K562 (cell line): ENCODE data around the gene PRSS21. TPM values are rescaled to one million over a fixed set of nuclear protein-coding genes. Genes with fewer than 3 reads are reported as not detected.

Experiments
- ATAC-seq: fragments of 200-7000 bp; cut with Tn5 transposase; 3 replicates; pipeline ENCODE4 v1.9.1; 2020; ENCODE audit warnings: moderate library complexity
- BruUV-seq: library from RNA; stranded (reverse); fragments of 400-500 nt; replicated peaks from 2 replicates; lab custom pipeline; 2021; lab: Mats Ljungman, UMichigan
- CTCF ChIA-PET: fragments of 300-600 bp; formaldehyde crosslinking; extraction: SDS; loops from one replicate; lab custom pipeline; 2021; ENCODE audit warnings: low intra/inter-chr PET ratio; lab: Yijun Ruan, JAX
- POLR2A ChIA-PET: fragments of 300-600, 350-650 bp; sonication (Branson Sonifier 250); formaldehyde crosslinking; extraction: SDS; loops from one replicate; lab custom pipeline; 2021; ENCODE audit warnings: antibody characterized with exemption, inconsistent platforms; lab: Yijun Ruan, JAX
- DNase-seq, 4 experiments: peaks; one replicate each; pipeline versions ENCODE4 v3.0.0 to v3.0.0-alpha.2; 2011 to 2018; ENCODE audit warnings: low spot score in 3 of 4, mixed read lengths in 3 of 4; ENCODE audit errors: extremely low read depth in 1 of 4
- FAIRE-seq: peaks from 2 replicates; lab custom pipeline; 2011; peaks lifted over from hg19 to GRCh38; lab: Jason Lieb, UNC
- H2AFZ ChIP-seq: 2 replicates; pipeline ENCODE4 v1.6.0; 2011; ENCODE audit warnings: low read depth, low read length, control low read depth, inconsistent platforms
- H3K27ac ChIP-seq: fragments of 200-600 bp; 3 replicates; pipeline ENCODE4 v1.8.0; 2011; ENCODE audit warnings: low read depth, mild to moderate bottlenecking, control low read depth, inconsistent platforms, low read length, moderate library complexity, mixed read lengths; ENCODE audit errors: extremely low read depth
- H3K27me3 ChIP-seq, 2 experiments: fragments of 300-600 bp in 1 of 2; 2 replicates in 1 of 2; 3 replicates in 1 of 2; pipeline versions ENCODE4 v1.6.0 to v1.8.0; 2011; ENCODE audit warnings: inconsistent platforms in 2 of 2, low read length in 2 of 2, mild to moderate bottlenecking in 1 of 2, mixed read lengths in 1 of 2, moderate library complexity in 1 of 2; ENCODE audit not compliant: control insufficient read depth in 2 of 2, insufficient read depth in 2 of 2
- H3K36me3 ChIP-seq: fragments of 300-600 bp; 3 replicates; pipeline ENCODE4 v1.8.0; 2011; ENCODE audit warnings: mild to moderate bottlenecking, low read length, inconsistent platforms; ENCODE audit not compliant: control insufficient read depth, insufficient read depth
- H3K4me1 ChIP-seq, 2 experiments: fragments of 200-600 bp in 1 of 2; replicated peaks in 1 of 2; 2 replicates in 1 of 2; 3 replicates in 1 of 2; pipeline versions ENCODE4 v1.5.1 to v1.8.0; 2011; ENCODE audit warnings: inconsistent platforms in 2 of 2, low read length in 2 of 2, mild to moderate bottlenecking in 1 of 2, mixed read lengths in 1 of 2, moderate library complexity in 1 of 2; ENCODE audit not compliant: control insufficient read depth in 2 of 2, insufficient read depth in 2 of 2
- H3K4me2 ChIP-seq: 2 replicates; pipeline ENCODE4 v1.6.1; 2011; ENCODE audit warnings: low read length, control low read depth, inconsistent platforms, mixed read lengths; ENCODE audit not compliant: insufficient read depth
- H3K4me3 ChIP-seq: fragments of 200-600 bp; sonication (generic), shearing (Covaris generic); 2 replicates; pipeline ENCODE4 v1.5.1; 2016; ENCODE audit warnings: control low read depth, inconsistent platforms
- H3K79me2 ChIP-seq: fragments of 200-600 bp; 3 replicates; pipeline ENCODE4 v1.8.0; 2011; ENCODE audit warnings: low read length, inconsistent platforms; ENCODE audit not compliant: control insufficient read depth, insufficient read depth
- H3K9ac ChIP-seq, 2 experiments: 2 replicates each; pipeline versions ENCODE4 v1.6.0 to v1.6.1; 2011; ENCODE audit warnings: low read depth in 2 of 2, low read length in 2 of 2, control low read depth in 1 of 2, inconsistent platforms in 1 of 2, mild to moderate bottlenecking in 1 of 2, mixed read lengths in 1 of 2; ENCODE audit not compliant: insufficient read depth in 1 of 2
- H3K9me1 ChIP-seq: one replicate; pipeline ENCODE4 v1.6.0; 2011; ENCODE audit warnings: inconsistent platforms, mild to moderate bottlenecking, low read length, moderate library complexity; ENCODE audit not compliant: control insufficient read depth, insufficient read depth
- H3K9me3 ChIP-seq: replicated peaks from 2 replicates; pipeline ENCODE4 v1.5.1; 2011; ENCODE audit warnings: low read depth, low read length, inconsistent platforms; ENCODE audit not compliant: control insufficient read depth, insufficient read depth
- H4K20me1 ChIP-seq: replicated peaks from 2 replicates; pipeline ENCODE4 v1.6.1; 2011; ENCODE audit warnings: low read length, inconsistent platforms, mixed read lengths; ENCODE audit not compliant: control insufficient read depth, insufficient read depth
- ZNF121 ChIP-seq: sonication (generic); formaldehyde crosslinking; conservative IDR thresholded peaks from 2 replicates; pipeline ENCODE4 v1.8.0; 2022; ENCODE audit warnings: missing genetic modification reagents
- ZNF41 ChIP-seq: fragments of 250-450 bp; sonication (Bioruptor Pico); conservative IDR thresholded peaks from 2 replicates; pipeline ENCODE4 v1.4.0; 2020; ENCODE audit warnings: mild to moderate bottlenecking
- WGBS: fragments of 100-300 bp; shearing (Covaris generic); methylation state at CpG from one replicate; pipeline ENCODE4 v1.1.6; 2016; ENCODE audit warnings: low coverage, mixed read lengths; ENCODE audit not compliant: insufficient coverage; ENCODE audit errors: missing lambda C conversion rate; 5-methylcytosine and 5-hydroxymethylcytosine counted together
- in situ Hi-C: fragments of 300-500 bp; cut with MboI; formaldehyde crosslinking; loops from 4 replicates; pipeline ENCODE4 v1.15.0; 2018; ENCODE audit warnings: inconsistent platforms, mixed read lengths
- intact Hi-C: fragments of 100-400 bp; cut with micrococcal nuclease; formaldehyde crosslinking; loops from 2 replicates; pipeline ENCODE4 v1.14.2; 2022
- polyA plus RNA-seq, 8 experiments: library from polyadenylated mRNA; depleted of rRNA in 4 of 8; stranded (reverse) in 5 of 8; unstranded in 3 of 8; fragments of >200 nt; fragmentation: Nextera tagmentation in 2 of 8; fragmentation: Illumina TruSeq in 1 of 8; extraction: Ambion mirVana in 2 of 8; extraction: Trizol in 1 of 8; gene quantifications; 2 replicates each; pipeline versions ENCODE4 v1.2.1 to v1.2.3, GENCODE V29; 2011 to 2014; ENCODE audit warnings: inconsistent platforms in 1 of 8, missing spikeins in 1 of 8
- total RNA-seq, 7 experiments: library from RNA; depleted of rRNA in 6 of 7; stranded (reverse); fragments of >200 nt in 6 of 7; fragmentation: Illumina TruSeq in 2 of 7; extraction: Trizol in 2 of 7; gene quantifications; 2 replicates each; pipeline versions ENCODE4 v1.2.1 to v1.2.3, GENCODE V29; 2011 to 2021; ENCODE audit warnings: low replicate concordance in 1 of 7

The PRSS21 gene
- total and polyA plus RNA-seq, 9 of the 15 experiments (the other 6 are each of a cell fraction or from before 2014, with no cell fraction given) = 12.1 to 121 (median 61.3) TPM

DNA sequence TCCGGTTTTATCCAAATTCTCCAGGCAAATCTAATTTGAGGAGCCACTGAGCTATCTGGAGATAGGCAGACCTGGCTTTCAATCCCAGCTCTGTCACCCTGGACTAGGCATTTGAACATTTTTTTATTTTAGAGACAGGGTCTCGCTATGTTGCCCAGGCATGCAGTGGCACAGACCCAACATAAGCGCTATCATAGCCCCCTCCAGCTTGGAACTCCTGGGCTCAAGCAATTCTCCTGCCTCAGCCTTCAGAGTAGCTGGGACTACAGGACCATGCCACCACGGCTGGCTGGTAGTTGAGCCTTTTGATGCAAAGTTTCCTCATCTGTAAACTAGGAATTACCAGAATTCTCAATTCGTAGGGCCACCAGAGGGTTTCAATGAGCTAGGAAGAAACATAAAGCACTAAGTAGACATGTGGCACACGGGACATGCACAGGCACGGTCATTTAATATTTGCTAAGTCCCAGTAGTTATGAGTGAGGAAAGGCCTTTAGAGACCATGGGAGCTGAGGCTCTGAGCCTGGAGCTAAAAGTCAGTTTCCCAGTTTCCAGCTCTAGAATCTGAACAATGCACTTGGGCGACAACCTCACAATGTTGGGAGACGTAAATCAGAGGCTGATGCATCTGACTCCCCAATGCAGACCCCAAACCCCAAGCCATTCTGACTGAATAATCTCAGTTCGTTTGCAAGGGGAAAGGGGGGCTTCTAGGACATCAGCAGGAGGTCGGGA lies 41.1 kb upstream of the PRSS21 start:
- intact Hi-C loops = loop anchor here (5.0 kb wide), 1 partner anchor 41 kb away; the partner anchor contains the start of gene PRSS21
- Histone ChIP-seq H2AFZ (peak overlapping the region; percentile 75), H3K4me2 (peak overlapping the region; percentile 97), H4K20me1 (peaks cover 5% of the 10 kb centered on the region; the same call in 1 of the 2 replicates), H3K79me2 (peaks cover 42% of the 10 kb centered on the region), H3K27ac (peak overlapping the region; percentile 88), H3K9me1 (no peaks in the 10 kb centered on the region), H3K9ac (peak overlapping the region; percentile 84 to 94), H3K4me1 (peaks cover 11 to 46% of the 10 kb centered on the region in 2 experiments; a peak in 4 of 5 replicates), H3K36me3 (peaks cover 56% of the 10 kb centered on the region), H3K4me3 (peak overlapping the region; percentile 97), H3K9me3 (no peaks in the 10 kb centered on the region), H3K27me3 (no peaks in the 10 kb centered on the region)
- DNase-seq (no peak), ATAC-seq (no peak), FAIRE-seq (peak; percentile 57)
- ChIA-PET CTCF (no interaction called here), POLR2A (interaction anchor here (0.6 to 3.9 kb wide), 6 partner anchors 10 to 38 kb away, joined by 3 to 28 read pairs (median 8); partner anchors contain the start of gene SRRM2)
- WGBS = 28% methylated on average over 11 of the region's 11 CpGs
- in situ Hi-C loops = no loop called here
- TF ChIP-seq ZNF41 = no peak
- TF ChIP-seq ZNF121 (CRISPR knock-in tag) = peak; percentile 66
- BruUV-seq = no TSS peak
